ENCODE data around the gene MAP3K6. TPM values are rescaled to one million over a fixed set of nuclear protein-coding genes. Genes with fewer than 3 reads are reported as not detected.

MAP3K6 gene
- total RNA-seq, 1 donor from 2014 or later: 48.2 TPM

GRCh38 chr1:27350663-27351540 lies 15.9 kb downstream of the MAP3K6 start:
- H3K4me3 Mint-ChIP-seq (ENCODE audit: unreplicated experiment): peak overlapping the region; percentile 26
- H3K27ac Mint-ChIP-seq (ENCODE audit: unreplicated experiment): no peak overlapping the region
- no peak for DNase-seq (ENCODE audit: extremely low spot score, unreplicated experiment)

GRCh38 chr1:27349784-27350662 lies 16.7 kb downstream of the MAP3K6 start:
- DNase-seq (ENCODE audit: extremely low spot score, unreplicated experiment): no peak
- Mint-ChIP-seq H3K27me3 (ENCODE audit: unreplicated experiment) (no peaks in the 10 kb centered on the region), H3K27ac (ENCODE audit: unreplicated experiment) (no peak overlapping the region), H3K36me3 (ENCODE audit: unreplicated experiment) (no peaks in the 10 kb centered on the region), H3K4me1 (ENCODE audit: unreplicated experiment) (peaks cover 14% of the 10 kb centered on the region), H3K4me3 (ENCODE audit: unreplicated experiment) (peak overlapping the region; percentile 38), H3K9me3 (ENCODE audit: unreplicated experiment) (no peaks in the 10 kb centered on the region)
- TF ChIP-seq CTCF (IDR thresholded peaks at IDR 0.05): no peak

More at GRCh38 chr1:27350663-27351540, 15.9 kb downstream of the MAP3K6 start:
- H3K27me3 Mint-ChIP-seq (ENCODE audit: unreplicated experiment): no peaks in the 10 kb centered on the region
- H3K4me1 Mint-ChIP-seq (ENCODE audit: unreplicated experiment): peaks cover 14% of the 10 kb centered on the region
- peaks cover 7% of the 10 kb centered on the region for H3K36me3 Mint-ChIP-seq (ENCODE audit: unreplicated experiment)
- H3K9me3 Mint-ChIP-seq (ENCODE audit: unreplicated experiment): no peaks in the 10 kb centered on the region
- no peak for TF ChIP-seq CTCF (IDR thresholded peaks at IDR 0.05)

- TF ChIP-seq CTCF (IDR thresholded peaks at IDR 0.05): no peak
- Mint-ChIP-seq H3K27me3 (ENCODE audit: unreplicated experiment) (no peaks in the 10 kb centered on the region), H3K9me3 (ENCODE audit: unreplicated experiment) (no peaks in the 10 kb centered on the region), H3K36me3 (ENCODE audit: unreplicated experiment) (no peaks in the 10 kb centered on the region), H3K27ac (ENCODE audit: unreplicated experiment) (no peak overlapping the region), H3K4me3 (ENCODE audit: unreplicated experiment) (peak overlapping the region; percentile 18), H3K4me1 (ENCODE audit: unreplicated experiment) (peaks cover 14% of the 10 kb centered on the region)
- no peak for DNase-seq (ENCODE audit: extremely low spot score, unreplicated experiment)
These were observed 17.6 kb downstream of the MAP3K6 start for GRCh38 chr1:27348861-27349783.

GRCh38 chr1:27346991-27347624 lies 19.7 kb downstream of the MAP3K6 start:
- H3K4me3 Mint-ChIP-seq (ENCODE audit: unreplicated experiment): no peak overlapping the region
- TF ChIP-seq CTCF (IDR thresholded peaks at IDR 0.05): no peak
- H3K27me3 Mint-ChIP-seq (ENCODE audit: unreplicated experiment): no peaks in the 10 kb centered on the region
- no peaks in the 10 kb centered on the region for H3K9me3 Mint-ChIP-seq (ENCODE audit: unreplicated experiment)
- no peaks in the 10 kb centered on the region for H3K36me3 Mint-ChIP-seq (ENCODE audit: unreplicated experiment)
- no peak overlapping the region for H3K27ac Mint-ChIP-seq (ENCODE audit: unreplicated experiment)
- H3K4me1 Mint-ChIP-seq (ENCODE audit: unreplicated experiment): peaks cover 21% of the 10 kb centered on the region
- no peak for DNase-seq (ENCODE audit: extremely low spot score, unreplicated experiment)
